Mesenchymal stem cell (in vitro differentiated cells and primary cell): ENCODE results near the gene ARID3A.

Experiments
- DNase-seq: peaks from one replicate; pipeline ENCODE4 v3.0.0-alpha.2; 2013
- H2AFZ ChIP-seq: one replicate; pipeline ENCODE4 v1.6.1; 2013; ENCODE audit warnings: low read depth, mild to moderate bottlenecking, control low read depth, inconsistent platforms, low read length, moderate library complexity
- H2AK5ac ChIP-seq: 2 replicates; pipeline ENCODE4 v1.6.1; 2013; ENCODE audit warnings: low read length, moderate library complexity, mild to moderate bottlenecking, inconsistent platforms; ENCODE audit not compliant: severe bottlenecking
- H2BK120ac ChIP-seq: one replicate; pipeline ENCODE4 v1.6.1; 2013; ENCODE audit warnings: low read depth, mild to moderate bottlenecking, inconsistent platforms, low read length, moderate library complexity
- H2BK12ac ChIP-seq, 2 experiments: one replicate each; pipeline ENCODE4 v1.6.1; 2013; ENCODE audit warnings: inconsistent platforms in 2 of 2, low read length in 2 of 2, mild to moderate bottlenecking in 2 of 2, moderate library complexity in 2 of 2, control low read depth in 1 of 2
- H2BK15ac ChIP-seq: one replicate; pipeline ENCODE4 v1.6.1; 2013; ENCODE audit warnings: mild to moderate bottlenecking, low read depth, inconsistent platforms; ENCODE audit not compliant: poor library complexity, severe bottlenecking
- H2BK5ac ChIP-seq: 2 replicates; pipeline ENCODE4 v1.6.1; 2013; ENCODE audit warnings: low read depth, mild to moderate bottlenecking, low read length, control low read depth, inconsistent platforms; ENCODE audit not compliant: poor library complexity, severe bottlenecking
- H3K14ac ChIP-seq, 2 experiments: one replicate each; pipeline ENCODE4 v1.6.1; 2013; ENCODE audit warnings: inconsistent platforms in 2 of 2, low read length in 2 of 2, control low read depth in 1 of 2, mild to moderate bottlenecking in 1 of 2, moderate library complexity in 1 of 2
- H3K18ac ChIP-seq, 2 experiments: one replicate each; pipeline ENCODE4 v1.6.1; 2013; ENCODE audit warnings: inconsistent platforms in 2 of 2, low read length in 2 of 2, control low read depth in 1 of 2, low read depth in 1 of 2, mild to moderate bottlenecking in 1 of 2
- H3K23ac ChIP-seq, 2 experiments: one replicate each; pipeline ENCODE4 v1.6.1; 2013; ENCODE audit warnings: inconsistent platforms in 2 of 2, low read length in 2 of 2, mild to moderate bottlenecking in 2 of 2, moderate library complexity in 2 of 2, control low read depth in 1 of 2
- H3K27ac ChIP-seq: 2 replicates; pipeline ENCODE4 v1.5.1; 2013; ENCODE audit warnings: mild to moderate bottlenecking, moderate library complexity, low read length, control low read depth, inconsistent platforms; ENCODE audit not compliant: poor library complexity, severe bottlenecking
- H3K27me3 ChIP-seq, 2 experiments: 2 replicates each; pipeline versions ENCODE4 v1.6.1 to v1.7.0; 2013; ENCODE audit warnings: low read length in 2 of 2, mild to moderate bottlenecking in 2 of 2, moderate library complexity in 2 of 2, control low read depth in 1 of 2, inconsistent platforms in 1 of 2; ENCODE audit not compliant: control insufficient read depth in 1 of 2, insufficient read depth in 1 of 2
- H3K36me3 ChIP-seq, 2 experiments: 2 replicates each; pipeline versions ENCODE4 v1.6.1 to v1.7.0; 2013; ENCODE audit warnings: low read length in 2 of 2, control low read depth in 1 of 2, inconsistent platforms in 1 of 2, low read depth in 1 of 2, mild to moderate bottlenecking in 1 of 2; ENCODE audit not compliant: insufficient read depth in 2 of 2, control insufficient read depth in 1 of 2
- H3K4ac ChIP-seq, 2 experiments: one replicate each; pipeline ENCODE4 v1.6.1; 2013; ENCODE audit warnings: inconsistent platforms in 2 of 2, low read length in 2 of 2, mild to moderate bottlenecking in 2 of 2, moderate library complexity in 2 of 2, control low read depth in 1 of 2, low read depth in 1 of 2
- H3K4me1 ChIP-seq: 2 replicates; pipeline ENCODE4 v1.6.1; 2013; ENCODE audit warnings: low read depth, low read length, control low read depth; ENCODE audit not compliant: control insufficient read depth, insufficient read depth
- H3K4me2 ChIP-seq: 2 replicates; pipeline ENCODE4 v1.6.1; 2013; ENCODE audit warnings: low read length, mild to moderate bottlenecking, inconsistent platforms; ENCODE audit not compliant: poor library complexity, severe bottlenecking
- H3K4me3 ChIP-seq, 2 experiments: 2 replicates each; pipeline versions ENCODE4 v1.5.1 to v1.7.0; 2013; ENCODE audit warnings: low read length in 2 of 2, mild to moderate bottlenecking in 2 of 2, control low read depth in 1 of 2, low read depth in 1 of 2; ENCODE audit not compliant: insufficient read depth in 1 of 2
- H3K79me1 ChIP-seq: replicated peaks from 2 replicates; pipeline ENCODE4 v1.6.1; 2013; ENCODE audit warnings: mild to moderate bottlenecking, control low read depth, low read length, inconsistent platforms; ENCODE audit not compliant: poor library complexity, severe bottlenecking
- H3K9ac ChIP-seq: 2 replicates; pipeline ENCODE4 v1.7.0; 2013; ENCODE audit warnings: mild to moderate bottlenecking, low read length, moderate library complexity
- H3K9me3 ChIP-seq: 2 replicates; pipeline ENCODE4 v1.7.0; 2013; ENCODE audit warnings: mild to moderate bottlenecking, low read length; ENCODE audit not compliant: control insufficient read depth
- H4K8ac ChIP-seq: one replicate; pipeline ENCODE4 v1.6.1; 2013; ENCODE audit warnings: inconsistent platforms, mild to moderate bottlenecking, low read length, moderate library complexity
- H4K91ac ChIP-seq: one replicate; pipeline ENCODE4 v1.6.1; 2013; ENCODE audit warnings: mild to moderate bottlenecking, low read length, inconsistent platforms
- WGBS: methylation state at CpG from one replicate; pipeline ENCODE4 v1.1.7; 2013; ENCODE audit warnings: mixed read lengths; 5-methylcytosine and 5-hydroxymethylcytosine counted together

Gene ARID3A

GRCh38 chr19:988510-988909 is 62.7 kb downstream of the ARID3A start:
- no peak overlapping the region for H2BK12ac ChIP-seq
- DNase-seq, result no peak
- H3K14ac ChIP-seq, result no peak overlapping the region
- H3K4me2 ChIP-seq, result no peak overlapping the region
- H3K27me3 ChIP-seq, result no peaks in the 10 kb centered on the region
- H2BK5ac ChIP-seq, result no peak overlapping the region
- no peak overlapping the region for H2AFZ ChIP-seq
- no peak overlapping the region for H3K4me3 ChIP-seq
- WGBS, result 88% methylated on average over 15 of the region's 15 CpGs
- peaks cover 30 to 75% of the 10 kb centered on the region in 2 experiments for H3K36me3 ChIP-seq
- H3K27ac ChIP-seq, result no peak overlapping the region
- no peak overlapping the region for H3K18ac ChIP-seq
- H2AK5ac ChIP-seq, result no peak overlapping the region
- H2BK120ac ChIP-seq, result no peak overlapping the region
- H3K4me1 ChIP-seq, result peaks cover 52% of the 10 kb centered on the region
- no peak overlapping the region for H3K9ac ChIP-seq
- H3K79me1 ChIP-seq, result peaks cover 10% of the 10 kb centered on the region
- no peaks in the 10 kb centered on the region for H3K9me3 ChIP-seq
- no peak overlapping the region for H4K91ac ChIP-seq
- no peak overlapping the region for H2BK15ac ChIP-seq
- no peak overlapping the region for H3K23ac ChIP-seq
- no peak overlapping the region for H4K8ac ChIP-seq
- H3K4ac ChIP-seq, result no peak overlapping the region

- H3K9me3 ChIP-seq, result no peaks in the 10 kb centered on the region
- no peak overlapping the region for H4K8ac ChIP-seq
- no peak overlapping the region for H3K4me3 ChIP-seq
- H2AFZ ChIP-seq, result no peak overlapping the region
- no peak overlapping the region for H2BK5ac ChIP-seq
- H2BK15ac ChIP-seq, result no peak overlapping the region
- H3K4me2 ChIP-seq, result no peak overlapping the region
- H2AK5ac ChIP-seq, result no peak overlapping the region
- H3K14ac ChIP-seq, result no peak overlapping the region
- no peak overlapping the region for H3K27ac ChIP-seq
- H2BK12ac ChIP-seq, result no peak overlapping the region
- H3K23ac ChIP-seq, result no peak overlapping the region
- H4K91ac ChIP-seq, result no peak overlapping the region
- 95% methylated on average over 25 of the region's 25 CpGs for WGBS
- peaks cover 52% of the 10 kb centered on the region for H3K4me1 ChIP-seq
- no peak overlapping the region for H2BK120ac ChIP-seq
- no peak overlapping the region for H3K9ac ChIP-seq
- H3K4ac ChIP-seq, result no peak overlapping the region
- no peaks in the 10 kb centered on the region for H3K27me3 ChIP-seq
- H3K79me1 ChIP-seq, result peaks cover 10% of the 10 kb centered on the region
- peaks cover 30 to 82% of the 10 kb centered on the region in 2 experiments for H3K36me3 ChIP-seq
- DNase-seq, result no peak
- H3K18ac ChIP-seq, result no peak overlapping the region
Measured at GRCh38 chr19:989381-990081, 63.7 kb downstream of the ARID3A start.

GRCh38 chr19:990119-990571 is 64.3 kb downstream of the ARID3A start:
- H4K8ac ChIP-seq, result no peak overlapping the region
- no peak overlapping the region for H3K4me2 ChIP-seq

GRCh38 chr19:990746-991145 is 64.9 kb downstream of the ARID3A start:
- H3K18ac ChIP-seq, result no peak overlapping the region
- H3K79me1 ChIP-seq, result peaks cover 9% of the 10 kb centered on the region
- DNase-seq, result no peak
- no peak overlapping the region for H3K27ac ChIP-seq
- H3K4me2 ChIP-seq, result no peak overlapping the region
- no peak overlapping the region for H3K9ac ChIP-seq
- H2BK15ac ChIP-seq, result no peak overlapping the region
- H2BK120ac ChIP-seq, result no peak overlapping the region
- no peak overlapping the region for H4K91ac ChIP-seq
- H2AFZ ChIP-seq, result no peak overlapping the region
- peaks cover 30 to 91% of the 10 kb centered on the region in 2 experiments for H3K36me3 ChIP-seq
- H3K9me3 ChIP-seq, result no peaks in the 10 kb centered on the region
- no peak overlapping the region for H3K4ac ChIP-seq
- H3K23ac ChIP-seq, result no peak overlapping the region
- no peak overlapping the region for H2AK5ac ChIP-seq
- no peak overlapping the region for H2BK5ac ChIP-seq
- WGBS, result 95% methylated on average over 23 of the region's 23 CpGs
- peaks cover 2 to 5% of the 10 kb centered on the region in 2 experiments for H3K27me3 ChIP-seq
- peaks cover 56% of the 10 kb centered on the region for H3K4me1 ChIP-seq
- H3K14ac ChIP-seq, result no peak overlapping the region
- H3K4me3 ChIP-seq, result no peak overlapping the region
- no peak overlapping the region for H2BK12ac ChIP-seq
- H4K8ac ChIP-seq, result no peak overlapping the region

More at GRCh38 chr19:990119-990571, 64.3 kb downstream of the ARID3A start:
- no peak overlapping the region for H3K4ac ChIP-seq
- 87% methylated on average over 27 of the region's 27 CpGs for WGBS
- H2AFZ ChIP-seq, result no peak overlapping the region
- no peak overlapping the region for H2BK120ac ChIP-seq
- H3K23ac ChIP-seq, result no peak overlapping the region
- no peak overlapping the region for H3K27ac ChIP-seq
- peaks cover 0 to 1% of the 10 kb centered on the region in 2 experiments for H3K27me3 ChIP-seq
- H3K14ac ChIP-seq, result no peak overlapping the region
- H3K9ac ChIP-seq, result no peak overlapping the region
- H2BK15ac ChIP-seq, result no peak overlapping the region
- H3K79me1 ChIP-seq, result peaks cover 9% of the 10 kb centered on the region
- no peak overlapping the region for H3K18ac ChIP-seq
- H4K91ac ChIP-seq, result no peak overlapping the region
- H2BK12ac ChIP-seq, result no peak overlapping the region
- no peak overlapping the region for H2BK5ac ChIP-seq
- H2AK5ac ChIP-seq, result no peak overlapping the region
- no peaks in the 10 kb centered on the region for H3K9me3 ChIP-seq
- H3K4me1 ChIP-seq, result peaks cover 50% of the 10 kb centered on the region
- peaks cover 30 to 88% of the 10 kb centered on the region in 2 experiments for H3K36me3 ChIP-seq
- no peak for DNase-seq
- H3K4me3 ChIP-seq, result no peak overlapping the region
